Right lobe of liver (tissue), 6 donors: ENCODE results near the gene TCAP. TPM values are rescaled to one million over a fixed set of nuclear protein-coding genes. Genes with fewer than 3 reads are reported as not detected.

ENCODE experiments used
- ATAC-seq, 4 donors: fragments of 200-7000 bp; cut with Tn5 transposase; one replicate each; pipeline ENCODE4 v1.9.1; 2020; ENCODE audit warnings: mild to moderate bottlenecking in 4 of 4, moderate library complexity in 4 of 4
- DNase-seq, 3 donors: peaks; one replicate each; pipeline ENCODE4 v3.0.0-alpha.2; 2020
- H3K27ac ChIP-seq, 3 donors: fragments of 200-600 bp; one replicate each; pipeline ENCODE4 v1.8.0; 2022
- H3K27me3 ChIP-seq, 2 donors: fragments of 200-600 bp; one replicate each; pipeline ENCODE4 v1.8.0; 2022
- H3K36me3 ChIP-seq, 4 donors: fragments of 200-600 bp; sonication (generic) in 1 of 4; one replicate each; pipeline versions ENCODE4 v1.5.1 to v1.8.0; 2017 to 2022; ENCODE audit warnings: control low read depth in 1 of 4
- H3K4me1 ChIP-seq, 4 donors: fragments of 200-600 bp; sonication (generic) in 1 of 4; one replicate each; pipeline versions ENCODE4 v1.5.1 to v1.8.0; 2017 to 2022; ENCODE audit warnings: control low read depth in 1 of 4
- H3K4me3 ChIP-seq, 3 donors: fragments of 200-600 bp; one replicate each; pipeline ENCODE4 v1.8.0; 2022
- H3K9me3 ChIP-seq, 4 donors: fragments of 200-600 bp; sonication (generic) in 1 of 4; one replicate each; pipeline versions ENCODE4 v1.5.1 to v1.8.0; 2017 to 2022; ENCODE audit warnings: control low read depth in 1 of 4
- CTCF ChIP-seq, 4 donors: fragments of 200-600 bp in 3 of 4; fragments of 450-650 bp in 1 of 4; IDR thresholded peaks; one replicate each; pipeline versions ENCODE4 v1.5.1 to v1.8.0; 2016 to 2022; ENCODE audit warnings: antibody characterized with exemption in 4 of 4, mild to moderate bottlenecking in 2 of 4
- POLR2A ChIP-seq: fragments of 450-650 bp; IDR thresholded peaks from one replicate; pipeline ENCODE4 v1.6.1; 2017; ENCODE audit warnings: antibody characterized with exemption, mild to moderate bottlenecking
- WGBS: methylation state at CpG from one replicate; pipeline ENCODE4 v1.1.6; 2018; ENCODE audit warnings: low coverage, low lambda C conversion rate; ENCODE audit not compliant: insufficient coverage; ENCODE audit errors: missing lambda C conversion rate; 5-methylcytosine and 5-hydroxymethylcytosine counted together
- intact Hi-C, 2 donors: fragments of 100-400 bp; cut with DNase I; formaldehyde crosslinking; loops; one replicate each; pipeline versions ENCODE4 v1.11.2 to v1.14.1; 2022
- total RNA-seq, 6 experiments: library from RNA; depleted of rRNA in 2 of 6; stranded (reverse); fragments of >200 nt in 2 of 6; fragmentation: NEBNext Ultra II Directional in 3 of 6; extraction: Animal tissue kit (Norgen Biotek cat#: 25700) in 3 of 6; gene quantifications; one replicate each; pipeline versions ENCODE4 v1.1.0 to v1.2.4, GENCODE V29; 2016 to 2023
- donor health status: DM: no; HTN: yes; CAD: no.
- donor health status: DM: no; HTN: no; CAD: no.
- donor health status: DM: no; HTN: no; CAD: no.
- donor health status: DM: no; HTN: yes; CAD: no.
- donor health status: DM: no; HTN: yes; CAD: no.

TCAP gene
- total RNA-seq, 6 experiments from 2014 or later: 0.49 to 4.3 (median 1.1) TPM

- peaks cover 0 to 4% of the 10 kb centered on the region in 2 donors for H3K27me3 ChIP-seq
- no peak overlapping the region for H3K27ac ChIP-seq
- no peak for TF ChIP-seq POLR2A
- TF ChIP-seq CTCF (IDR thresholded peaks at IDR 0.05): peak; percentile 52 to 63 (median 58)
- DNase-seq: peak in 2 of 3 donors; percentile 42 to 55
- H3K4me1 ChIP-seq: peaks cover 0 to 18% (median 3%) of the 10 kb centered on the region in 4 donors
- intact Hi-C loops: loop anchor here (5.0 to 10.0 kb wide), 2 partner anchors 47 to 55 kb away; partner anchors contain the start of gene PPP1R1B (in 1 of the 2)
- WGBS: 6% methylated on average over 5 of the region's 19 CpGs
- H3K4me3 ChIP-seq: no peak overlapping the region
- H3K9me3 ChIP-seq: no peaks in the 10 kb centered on the region
- ATAC-seq: peak; percentile 51 to 64 (median 56)
- H3K36me3 ChIP-seq: no peaks in the 10 kb centered on the region
These were observed 6.7 kb downstream of the TCAP start for GRCh38 chr17:39671651-39672521.

- 79% methylated on average over 5 of the region's 15 CpGs for WGBS
- H3K4me1 ChIP-seq: peaks cover 0 to 9% (median 0%) of the 10 kb centered on the region in 4 donors
- no peaks in the 10 kb centered on the region for H3K9me3 ChIP-seq
- TF ChIP-seq POLR2A (no peak), CTCF (IDR thresholded peaks at IDR 0.05) (no peak)
- peaks cover 0 to 4% of the 10 kb centered on the region in 2 donors for H3K27me3 ChIP-seq
- no peak overlapping the region for H3K4me3 ChIP-seq
- DNase-seq: peak in 2 of 3 donors; percentile 8 to 46
- no peaks in the 10 kb centered on the region for H3K36me3 ChIP-seq
- intact Hi-C loops: loop anchor here (5.0 to 10.0 kb wide), 2 partner anchors 48 to 55 kb away; partner anchors contain the start of gene PPP1R1B (in 1 of the 2)
- ATAC-seq: no peak
- H3K27ac ChIP-seq: no peak overlapping the region
These were observed 7.6 kb downstream of the TCAP start for GRCh38 chr17:39672522-39673334.

- no peak overlapping the region for H3K4me3 ChIP-seq
- H3K27ac ChIP-seq: no peak overlapping the region
- peaks cover 0 to 1% (median 0%) of the 10 kb centered on the region in 4 donors for H3K4me1 ChIP-seq
- no peaks in the 10 kb centered on the region for H3K36me3 ChIP-seq
- H3K27me3 ChIP-seq: peaks cover 0 to 4% of the 10 kb centered on the region in 2 donors
- H3K9me3 ChIP-seq: no peaks in the 10 kb centered on the region
- TF ChIP-seq CTCF (IDR thresholded peaks at IDR 0.05) (no peak), POLR2A (no peak)
- DNase-seq (peak in 2 of 3 donors; percentile 6 to 48), ATAC-seq (no peak)
- intact Hi-C loops: loop anchor here (5.0 to 10.0 kb wide), 2 partner anchors 49 to 54 kb away; partner anchors contain the start of gene PPP1R1B (in 1 of the 2)
- 63% methylated on average over 8 of the region's 13 CpGs for WGBS
These were observed 8.4 kb downstream of the TCAP start for GRCh38 chr17:39673335-39674081.

GRCh38 chr17:39674179-39674578 is 9.0 kb downstream of the TCAP start:
- Histone ChIP-seq H3K36me3 (no peaks in the 10 kb centered on the region), H3K9me3 (no peaks in the 10 kb centered on the region), H3K27me3 (no peaks in the 10 kb centered on the region), H3K4me3 (no peak overlapping the region), H3K27ac (no peak overlapping the region), H3K4me1 (no peaks in the 10 kb centered on the region)
- TF ChIP-seq POLR2A (no peak), CTCF (IDR thresholded peaks at IDR 0.05) (no peak)
- intact Hi-C loops: loop anchor here (5.0 to 10.0 kb wide), 2 partner anchors 49 to 53 kb away; partner anchors contain the start of gene PPP1R1B (in 1 of the 2)
- DNase-seq (peak in 2 of 3 donors; percentile 5 to 35), ATAC-seq (no peak)
- WGBS: no CpG with 5 or more reads among the region's 5 CpGs
